Bronchial epithelial cell (primary cell): ENCODE data around the gene PRXL2A. TPM values are rescaled to one million over a fixed set of nuclear protein-coding genes. Genes with fewer than 3 reads are reported as not detected.

Experiments
- DNase-seq: peaks from one replicate; pipeline ENCODE4 v3.0.0-alpha.2; 2010; ENCODE audit warnings: low read depth
- FAIRE-seq: peaks from 2 replicates; lab custom pipeline; 2011; peaks lifted over from hg19 to GRCh38; lab: Jason Lieb, UNC
- H3K27me3 ChIP-seq: 2 replicates; pipeline ENCODE4 v1.5.1; 2011; ENCODE audit warnings: low read length; ENCODE audit not compliant: control insufficient read depth, insufficient read depth
- H3K36me3 ChIP-seq: 2 replicates; pipeline ENCODE4 v1.5.1; 2011; ENCODE audit warnings: low read length; ENCODE audit not compliant: control insufficient read depth, insufficient read depth
- H3K4me3 ChIP-seq: 2 replicates; pipeline ENCODE4 v1.5.1; 2011; ENCODE audit warnings: mild to moderate bottlenecking, low read depth, low read length, control low read depth
- CTCF ChIP-seq: IDR thresholded peaks from 2 replicates; pipeline ENCODE4 v1.5.1; 2011; ENCODE audit warnings: mild to moderate bottlenecking, moderate library complexity, low read length, control low read depth, inconsistent platforms; ENCODE audit not compliant: insufficient read depth, severe bottlenecking
- total RNA-seq: library from RNA; depleted of rRNA; stranded (reverse); fragments of >200 nt; gene quantifications from 2 replicates; pipeline ENCODE4 v1.2.1, GENCODE V29; 2014

Gene PRXL2A
- total RNA-seq, 1 donor from 2014 or later = 50.3 TPM

DNA sequence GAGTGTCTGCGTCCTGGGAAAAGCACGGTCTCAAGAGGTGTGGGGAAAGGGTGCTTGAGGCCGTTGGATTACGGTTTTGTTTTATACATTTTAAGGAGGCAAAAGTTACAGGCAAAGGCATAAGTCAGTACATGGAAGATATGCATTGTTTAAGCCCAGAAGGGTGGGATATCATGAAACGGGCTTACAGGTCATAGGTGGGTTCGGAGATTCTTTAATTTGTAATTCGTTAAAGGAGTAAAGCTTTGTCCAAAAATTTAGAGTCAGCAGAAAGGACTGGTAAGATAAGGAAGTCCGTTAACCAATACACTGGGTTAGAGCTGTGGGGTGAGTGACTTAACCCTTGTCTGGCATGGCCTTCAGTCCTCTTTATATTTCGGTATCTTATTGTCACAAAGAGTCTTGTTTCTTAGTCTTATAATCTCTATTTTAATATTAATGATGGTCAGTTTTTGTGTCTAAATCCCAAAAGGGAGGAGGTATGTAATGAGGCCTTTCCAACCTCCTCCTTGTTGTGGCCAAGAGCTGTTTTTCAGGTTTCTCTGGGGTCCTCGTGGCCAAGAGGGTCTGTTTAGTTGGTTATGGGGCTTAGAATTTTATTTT, 58.5 kb downstream of the PRXL2A start:
- Histone ChIP-seq H3K4me3 (no peak overlapping the region), H3K36me3 (peaks cover 6% of the 10 kb centered on the region), H3K27me3 (no peaks in the 10 kb centered on the region)
- FAIRE-seq (no peak), DNase-seq (no peak)
- TF ChIP-seq CTCF = no peak

DNA sequence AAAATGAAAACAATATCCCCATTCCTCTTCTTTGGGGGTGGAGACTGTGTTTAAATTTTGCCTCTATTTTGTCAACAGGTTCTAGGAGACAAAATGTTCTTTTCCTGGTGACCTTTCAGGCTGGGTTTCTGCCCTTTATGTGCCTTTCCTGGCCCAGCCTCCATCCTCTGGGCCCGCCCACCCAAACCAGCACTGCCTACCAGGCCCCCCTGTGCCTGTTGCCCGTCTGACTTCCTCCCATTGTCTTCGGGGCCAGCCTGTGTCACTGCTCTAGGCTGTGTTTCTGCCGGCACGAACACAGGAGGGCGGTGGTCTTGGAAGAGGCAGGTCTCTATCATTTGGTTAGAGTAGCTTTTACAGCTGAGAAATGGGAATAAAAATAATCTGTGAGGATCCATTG, 59.7 kb downstream of the PRXL2A start:
- peaks cover 7% of the 10 kb centered on the region for H3K36me3 ChIP-seq
- no peak for TF ChIP-seq CTCF
- no peak for DNase-seq
- no peak for FAIRE-seq
- H3K27me3 ChIP-seq = no peaks in the 10 kb centered on the region
- no peak overlapping the region for H3K4me3 ChIP-seq

- Histone ChIP-seq H3K4me3 (no peak overlapping the region), H3K27me3 (no peaks in the 10 kb centered on the region), H3K36me3 (peaks cover 9% of the 10 kb centered on the region)
- FAIRE-seq (no peak), DNase-seq (no peak)
- TF ChIP-seq CTCF = no peak
Measured at GRCh38 chr10:80468806-80469421, 60.6 kb downstream of the PRXL2A start.

DNA sequence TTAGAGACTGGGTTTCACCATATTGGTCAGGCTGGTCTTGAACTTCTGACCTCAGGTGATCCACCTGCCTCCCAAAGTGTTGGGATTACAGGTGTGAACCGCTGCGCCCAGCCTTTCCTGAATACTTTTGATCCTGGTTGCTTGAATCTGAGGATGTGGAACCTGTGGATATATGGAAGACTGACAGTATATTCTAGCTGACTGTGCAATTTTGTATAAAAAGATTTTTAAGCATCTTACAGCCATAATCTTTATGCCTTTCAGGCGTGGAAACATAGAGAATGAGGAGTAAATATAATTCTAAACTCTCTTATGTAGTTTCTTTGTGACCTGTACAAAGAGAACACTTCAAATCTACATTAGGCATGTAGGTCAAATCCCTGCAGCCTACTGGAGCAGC, 61.9 kb downstream of the PRXL2A start:
- Histone ChIP-seq H3K36me3 (peaks cover 9% of the 10 kb centered on the region), H3K27me3 (no peaks in the 10 kb centered on the region), H3K4me3 (no peak overlapping the region)
- no peak for TF ChIP-seq CTCF
- no peak for DNase-seq
- no peak for FAIRE-seq

- FAIRE-seq (peak; percentile 68), DNase-seq (peak; percentile 94)
- Histone ChIP-seq H3K27me3 (no peaks in the 10 kb centered on the region), H3K4me3 (no peak overlapping the region), H3K36me3 (peaks cover 9% of the 10 kb centered on the region)
- TF ChIP-seq CTCF = no peak
Measured at GRCh38 chr10:80471001-80471400, 62.6 kb downstream of the PRXL2A start.
